GM18868 (cell line): ENCODE results near the gene FGFR4.
"Not testable (repeated sequence)": the region's sequence is repeated elsewhere in the genome, so short reads cannot be mapped to it uniquely, and the experiment has no call there.

ENCODE experiments used
- ATAC-seq: cut with Tn5 transposase; IDR thresholded peaks from one replicate; pipeline ENCODE4 v1.9.1; 2021; ENCODE audit warnings: mild to moderate bottlenecking, moderate library complexity; ENCODE audit not compliant: unreplicated experiment

Gene FGFR4

GRCh38 chr5:177086654-177087397, at the start of gene FGFR4:
Gene FGFR4, plus strand, starts transcription at chr5:177086915. Its CDS starts 2,688 bp downstream, at chr5:177089603.
- peak; percentile 53 for ATAC-seq

- ATAC-seq, result no peak
These were observed 49.8 kb upstream of the FGFR4 start for GRCh38 chr5:177036921-177037320.

GRCh38 chr5:177040814-177041420, 45.8 kb upstream of the FGFR4 start:
- ATAC-seq, result no peak

- ATAC-seq, result no peak
These were observed 44.8 kb upstream of the FGFR4 start for GRCh38 chr5:177041936-177042335.

GRCh38 chr5:177043114-177043513, 43.6 kb upstream of the FGFR4 start:
- no peak for ATAC-seq

GRCh38 chr5:177043958-177044357, 42.8 kb upstream of the FGFR4 start:
- ATAC-seq, result no peak

- no peak for ATAC-seq
These were observed 42.1 kb upstream of the FGFR4 start for GRCh38 chr5:177044641-177045040.

GRCh38 chr5:177045631-177046030, 41.1 kb upstream of the FGFR4 start:
- ATAC-seq, result no peak

- ATAC-seq, result not testable (repeated sequence)
These were observed 38.2 kb upstream of the FGFR4 start for GRCh38 chr5:177048531-177048930.

GRCh38 chr5:177049285-177049684, 37.4 kb upstream of the FGFR4 start:
- ATAC-seq, result no peak

- ATAC-seq, result no peak
These were observed 22.0 kb upstream of the FGFR4 start for GRCh38 chr5:177064500-177065277.

- no peak for ATAC-seq
These were observed 21.2 kb upstream of the FGFR4 start for GRCh38 chr5:177065491-177065890.

- ATAC-seq, result no peak
These were observed 20.5 kb upstream of the FGFR4 start for GRCh38 chr5:177066224-177066623.

- ATAC-seq, result no peak
These were observed 19.2 kb upstream of the FGFR4 start for GRCh38 chr5:177067503-177067902.

GRCh38 chr5:177070536-177071191, 16.1 kb upstream of the FGFR4 start:
- peak; percentile 55 for ATAC-seq

GRCh38 chr5:177071666-177072385, 14.9 kb upstream of the FGFR4 start:
- ATAC-seq, result peak; percentile 77

- ATAC-seq, result no peak
These were observed 9.4 kb upstream of the FGFR4 start for GRCh38 chr5:177077335-177077734.

GRCh38 chr5:177079606-177080005, 7.1 kb upstream of the FGFR4 start:
- ATAC-seq, result no peak

- ATAC-seq, result no peak
These were observed 6.5 kb upstream of the FGFR4 start for GRCh38 chr5:177080265-177080664.

GRCh38 chr5:177081859-177082258, 4.9 kb upstream of the FGFR4 start:
- ATAC-seq, result no peak

GRCh38 chr5:177083357-177083756, 3.4 kb upstream of the FGFR4 start:
- no peak for ATAC-seq
